Stimulated activated CD4-positive, alpha-beta T cell treated with anti-CD3 and anti-CD28 coated beads, Interleukin-1b, Interleukin-23, amount 100 ng/mL, for 1 hour (primary cell): ENCODE results near the gene ANKS1B.
"Not testable (repeated sequence)": the region's sequence is repeated elsewhere in the genome, so short reads cannot be mapped to it uniquely, and the experiment has no call there.

ENCODE experiments used
- DNase-seq, 2 donors: peaks; one replicate each; pipeline ENCODE4 v3.0.0-alpha.2; 2020; ENCODE audit warnings: low read depth in 2 of 2

ANKS1B gene

DNA sequence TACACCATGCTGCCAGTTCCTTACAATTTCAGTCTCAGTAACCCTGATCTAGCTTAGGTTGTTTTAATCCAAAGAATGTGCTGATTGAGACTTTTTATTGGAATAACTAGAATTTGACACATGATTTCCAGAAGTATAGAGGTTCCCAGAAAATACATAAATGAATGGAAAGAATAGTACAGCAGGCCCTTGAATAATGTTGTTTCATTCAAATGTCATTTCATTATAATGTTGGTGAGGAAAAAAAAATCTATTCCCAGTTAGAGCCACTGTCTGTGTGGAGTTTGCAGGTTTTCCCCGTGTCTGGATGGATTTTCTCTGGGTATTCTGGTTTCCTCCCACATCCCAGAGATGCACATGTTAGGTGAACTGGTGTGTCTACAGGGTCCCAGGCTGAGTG lies 610.7 kb downstream of the ANKS1B start:
- DNase-seq: no peak

DNA sequence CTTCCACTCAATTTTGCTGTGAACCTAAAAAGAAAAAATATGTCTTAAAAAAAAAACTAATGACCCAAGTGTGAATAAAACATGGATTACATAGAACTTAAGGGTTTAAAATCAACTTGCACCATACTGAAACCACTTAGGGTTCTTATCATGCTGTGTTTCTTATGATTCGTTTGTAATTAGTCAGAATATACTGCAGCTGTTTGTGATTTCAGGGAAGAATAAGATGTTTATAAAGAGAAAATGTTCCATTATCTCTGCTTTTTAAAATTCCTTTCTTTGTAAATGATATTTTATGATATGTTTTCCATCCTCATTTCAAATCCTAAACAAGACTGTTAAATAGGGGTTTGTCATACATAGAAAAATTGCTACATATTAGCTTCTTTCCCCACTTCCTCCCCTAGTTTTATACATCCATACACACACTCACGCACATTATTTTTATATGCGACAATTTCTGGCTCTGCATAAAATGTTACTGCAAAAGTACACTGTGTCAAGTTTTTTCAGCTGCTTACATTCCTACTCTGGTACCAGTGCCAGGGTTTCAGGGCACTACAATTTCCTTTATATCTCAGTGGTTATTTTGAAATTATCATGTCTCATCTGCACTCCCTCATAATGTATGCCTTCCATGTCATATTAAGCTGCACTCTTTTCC lies 612.3 kb downstream of the ANKS1B start:
- DNase-seq: no peak

DNA sequence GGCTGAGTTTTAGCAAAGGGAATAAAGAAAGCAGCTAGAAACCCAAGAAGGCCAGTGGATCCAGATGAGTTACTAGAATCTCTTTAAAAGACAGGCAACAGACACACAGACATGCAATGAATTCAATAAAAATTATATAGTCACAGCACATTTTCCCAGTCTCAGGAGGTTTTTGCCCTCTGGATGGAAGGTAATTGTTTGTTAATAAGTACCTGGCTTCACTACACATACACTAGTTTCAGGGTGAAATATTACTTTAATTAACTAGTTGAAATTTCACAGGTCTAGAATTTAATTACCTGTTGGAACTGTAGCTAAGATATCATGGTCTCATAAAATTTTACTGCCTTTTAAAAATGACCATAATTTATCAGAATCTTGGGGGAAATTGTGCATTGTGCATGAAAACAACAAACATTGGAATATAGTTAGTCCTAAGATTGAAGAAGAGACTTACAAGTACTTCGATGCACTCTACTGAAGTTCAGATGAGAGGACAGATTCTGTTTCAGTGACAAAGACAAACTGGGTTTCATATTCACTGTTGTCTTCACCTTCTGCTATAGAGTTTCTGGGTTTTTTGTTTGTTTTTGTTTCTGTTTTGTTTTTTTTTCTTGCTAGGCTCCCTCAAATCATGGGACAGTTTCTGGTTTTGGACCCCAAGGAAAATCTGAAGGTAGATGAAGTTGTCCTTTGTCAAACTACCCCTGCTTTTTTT lies 614.2 kb downstream of the ANKS1B start:
- DNase-seq: no peak

DNA sequence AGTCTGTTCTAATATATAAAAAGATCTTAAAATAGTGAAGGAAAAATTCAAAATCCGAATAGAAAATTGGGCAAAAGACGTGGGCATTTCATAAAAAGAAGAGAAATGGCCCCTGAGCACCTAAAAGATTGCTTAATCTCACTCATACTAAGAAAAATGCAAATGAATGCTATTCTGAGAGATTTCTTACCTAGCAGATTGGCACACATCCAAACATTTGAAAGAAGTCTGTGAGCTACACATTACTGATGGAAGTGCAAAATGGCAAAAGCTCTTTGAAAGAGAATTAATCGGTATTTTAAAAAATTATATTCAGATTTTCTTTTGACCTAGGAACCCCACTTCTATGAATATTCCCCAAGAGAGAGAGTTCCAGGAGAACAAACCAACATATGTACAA lies 617.6 kb downstream of the ANKS1B start:
- DNase-seq: no peak

DNA sequence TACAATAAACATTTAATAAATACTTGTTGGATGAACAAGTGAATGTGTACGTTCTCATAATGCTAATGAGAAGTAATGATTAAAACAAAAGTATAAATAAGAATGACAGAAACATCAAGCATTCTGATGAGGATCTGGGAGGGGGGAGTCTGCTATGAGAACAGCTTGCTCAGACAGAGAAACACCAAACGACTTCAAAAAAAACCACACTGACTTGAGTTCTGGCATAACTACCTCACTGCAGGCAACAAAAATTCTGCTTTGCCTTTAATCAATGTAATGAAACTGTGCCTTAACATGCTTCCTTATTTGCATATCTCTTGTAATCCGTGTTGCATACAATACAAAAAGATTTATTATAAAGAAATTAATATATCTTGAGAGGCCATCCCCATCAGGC lies 632.5 kb downstream of the ANKS1B start:
- DNase-seq: no peak

DNA sequence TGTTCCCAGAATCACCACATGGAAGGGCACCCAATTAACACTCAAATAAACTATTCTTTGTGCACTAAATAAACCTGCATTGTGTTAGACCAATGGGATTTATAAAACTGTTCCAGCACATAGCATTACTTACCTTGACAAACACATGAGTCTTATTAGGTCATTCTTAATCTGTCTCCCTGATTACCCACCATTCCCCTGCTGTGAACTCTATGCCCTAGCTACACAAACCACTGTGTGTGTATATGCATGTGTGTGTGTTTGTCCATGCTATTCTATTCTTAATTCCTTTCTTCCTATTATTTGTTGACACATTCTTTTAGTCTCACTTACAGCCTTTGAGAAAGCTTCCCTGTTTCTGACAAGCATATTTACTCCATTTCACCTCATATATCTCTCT lies 640.8 kb downstream of the ANKS1B start:
- no peak for DNase-seq

DNA sequence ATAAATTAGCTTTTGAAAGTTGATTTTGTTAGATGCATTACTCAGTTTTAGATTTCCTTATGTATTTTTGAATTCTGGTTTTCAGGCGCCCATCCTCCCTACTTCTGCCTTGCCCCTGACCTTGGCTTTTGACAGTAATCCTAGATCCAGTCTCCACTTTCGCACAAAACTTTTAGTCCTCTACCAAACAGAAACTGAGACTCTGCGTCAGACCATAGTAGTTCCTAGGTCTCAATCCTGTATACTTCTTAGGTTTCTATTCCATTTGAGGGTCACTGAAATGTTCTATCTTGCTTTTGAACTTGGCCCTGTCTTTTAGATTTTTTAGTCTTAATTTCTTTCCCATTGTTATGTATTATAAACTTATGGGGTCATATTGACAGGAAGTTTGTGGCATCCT lies 645.1 kb downstream of the ANKS1B start:
- no peak for DNase-seq

DNA sequence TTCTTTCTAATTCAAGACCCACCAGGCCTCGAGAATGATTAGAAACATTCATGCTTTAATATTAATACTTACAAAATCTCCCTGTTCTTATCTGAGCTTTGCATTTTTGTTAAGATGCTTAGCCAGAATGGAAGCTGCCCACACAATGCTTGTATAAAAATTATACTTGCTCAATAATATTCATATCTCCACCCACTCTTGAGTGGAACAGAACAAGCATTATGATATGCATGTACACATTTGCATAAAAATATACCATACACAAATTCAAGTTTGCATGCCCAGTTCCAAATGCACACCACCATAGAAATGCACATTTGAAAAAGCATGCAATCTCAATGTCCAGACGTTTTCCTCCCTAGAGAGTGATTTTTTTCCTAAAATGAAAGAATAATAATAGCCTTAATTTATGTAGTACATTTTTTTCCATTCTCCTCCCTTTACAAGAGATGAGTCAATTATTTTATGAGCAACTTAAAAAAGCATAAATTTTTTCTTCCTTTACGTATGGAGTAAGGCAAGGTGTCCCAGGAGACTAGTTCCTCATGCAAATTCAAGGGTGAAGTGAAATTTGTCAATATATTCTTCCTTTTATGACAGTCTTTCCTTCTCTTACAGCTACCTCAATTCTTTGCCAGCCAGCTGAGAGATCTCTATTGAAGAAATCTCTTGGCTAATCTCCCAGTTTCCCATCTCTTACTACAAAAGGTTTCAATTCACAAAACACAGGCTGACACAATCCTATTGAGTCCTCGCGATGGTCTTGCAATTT lies 650.3 kb downstream of the ANKS1B start:
- DNase-seq: no peak

DNA sequence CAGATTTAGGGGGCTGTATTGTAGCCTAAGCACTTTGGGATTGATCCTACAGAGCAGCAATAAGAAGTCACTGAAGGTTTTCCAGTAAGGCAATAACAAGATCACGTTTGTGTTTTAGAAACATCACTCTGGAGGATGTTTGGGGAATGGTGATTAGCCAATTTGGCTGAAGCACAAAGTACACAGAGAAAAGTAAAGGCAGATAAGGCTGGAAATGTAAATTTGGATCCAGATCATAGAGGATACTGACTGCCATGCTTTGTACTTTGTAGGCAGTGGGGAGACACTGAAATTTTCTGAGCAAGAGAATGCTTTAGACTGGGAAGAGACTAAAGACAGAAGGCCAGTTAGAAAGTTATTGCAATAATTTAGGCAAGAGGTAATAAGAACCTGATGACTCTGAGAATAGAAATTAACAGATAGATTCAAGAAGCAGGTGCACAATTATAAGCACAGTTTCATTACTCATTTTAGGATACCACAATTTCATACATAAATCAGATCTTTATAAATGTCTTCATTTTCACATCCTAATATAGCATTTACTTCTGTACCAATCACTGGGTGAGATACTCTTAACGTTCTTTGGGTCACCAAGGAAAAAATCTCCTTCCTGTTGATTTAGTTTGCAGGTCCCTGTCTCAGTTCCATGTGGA lies 651.7 kb downstream of the ANKS1B start:
- DNase-seq: no peak

DNA sequence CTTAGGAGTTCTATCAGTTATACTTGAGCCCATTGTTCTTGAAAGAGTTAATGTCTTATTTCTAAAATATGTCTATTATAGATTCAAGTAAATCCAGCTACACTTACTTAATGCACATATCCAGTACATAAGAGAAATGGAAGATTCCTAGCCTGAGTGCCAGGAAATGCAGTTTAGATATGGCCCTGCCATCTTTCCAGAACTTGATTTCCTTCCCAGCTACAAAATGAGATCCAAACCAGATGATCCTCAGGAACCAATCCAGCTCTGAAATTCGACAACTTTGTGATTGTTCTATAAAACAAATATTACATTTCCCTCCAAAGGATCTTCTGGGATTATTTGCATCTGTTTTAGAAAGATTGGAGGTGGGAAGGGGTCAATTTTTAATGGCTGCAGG lies 654.5 kb downstream of the ANKS1B start:
- DNase-seq: no peak

DNA sequence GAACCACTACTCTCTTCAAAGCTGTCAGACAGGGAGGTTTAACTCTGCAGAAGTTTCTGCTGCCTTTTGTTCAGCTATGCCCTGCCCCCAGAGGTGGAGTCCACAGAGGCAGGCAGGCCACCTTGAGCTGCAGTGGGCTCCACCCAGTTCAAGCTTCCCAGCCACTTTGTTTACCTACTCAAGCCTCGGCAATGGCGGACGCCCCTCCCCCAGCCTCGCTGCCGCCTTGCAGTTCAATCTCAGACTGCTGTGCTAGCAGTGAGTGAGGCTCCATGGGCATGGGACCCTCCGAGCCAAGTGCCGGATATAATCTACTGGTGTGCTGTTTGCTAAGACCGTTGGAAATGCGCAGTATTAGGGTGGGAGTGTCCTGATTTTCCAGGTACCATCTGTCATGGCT lies 663.5 kb downstream of the ANKS1B start:
- DNase-seq: not testable (repeated sequence)

DNA sequence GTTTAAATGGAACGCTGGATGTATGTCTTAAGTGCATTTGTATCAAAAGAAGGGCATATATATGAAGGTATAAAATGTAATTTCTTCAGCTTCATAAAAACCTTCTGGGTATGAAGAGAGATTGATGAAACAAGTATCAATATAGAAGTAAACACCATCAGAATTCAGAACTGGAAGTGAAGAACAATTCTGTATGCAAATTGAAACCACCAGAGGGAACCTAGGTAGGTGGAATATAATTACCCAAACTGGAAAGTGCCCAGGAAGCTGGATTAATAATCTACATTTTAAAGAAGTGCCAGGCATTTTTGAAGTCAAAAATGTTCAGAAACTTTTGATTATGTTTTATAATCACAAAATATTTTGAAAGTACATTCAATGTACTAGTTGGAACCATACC lies 673.4 kb downstream of the ANKS1B start:
- no peak for DNase-seq

DNA sequence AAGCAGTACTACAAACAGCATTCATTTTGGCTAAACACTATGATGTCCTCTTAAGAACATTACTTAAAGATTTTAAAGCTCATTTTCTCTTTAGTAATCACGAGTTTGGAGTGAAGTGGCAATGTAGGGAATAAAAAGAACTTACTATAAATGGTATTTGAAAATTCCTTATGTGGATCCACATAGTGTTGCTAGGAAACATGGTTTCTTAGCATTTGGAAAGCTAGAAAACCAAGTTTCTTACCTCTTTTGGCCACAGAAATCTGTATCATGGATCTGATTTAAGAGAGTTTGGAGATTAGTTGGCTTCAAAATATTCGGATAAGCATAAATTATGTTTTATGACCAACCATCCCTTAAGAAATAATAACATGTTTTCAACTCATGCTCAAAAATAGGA lies 674.9 kb downstream of the ANKS1B start:
- DNase-seq: no peak

DNA sequence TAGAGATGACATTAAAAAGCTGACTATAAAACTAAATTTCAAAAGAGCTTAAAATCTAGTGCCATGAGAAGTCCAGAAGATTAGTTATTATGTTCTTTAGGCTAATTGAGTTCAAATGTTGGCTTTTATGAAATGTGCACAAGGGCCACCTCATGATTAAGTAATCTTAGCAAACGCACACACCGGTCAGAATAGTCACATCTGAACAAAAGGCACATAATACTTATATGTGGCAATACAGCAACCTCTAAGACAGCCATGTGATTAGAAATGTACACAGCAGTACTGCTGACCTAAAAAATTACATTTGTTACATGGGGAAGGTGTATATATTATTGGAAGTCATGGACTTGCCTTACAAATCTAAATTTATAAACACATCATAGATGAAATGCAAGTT lies 681.9 kb downstream of the ANKS1B start:
- DNase-seq: no peak

DNA sequence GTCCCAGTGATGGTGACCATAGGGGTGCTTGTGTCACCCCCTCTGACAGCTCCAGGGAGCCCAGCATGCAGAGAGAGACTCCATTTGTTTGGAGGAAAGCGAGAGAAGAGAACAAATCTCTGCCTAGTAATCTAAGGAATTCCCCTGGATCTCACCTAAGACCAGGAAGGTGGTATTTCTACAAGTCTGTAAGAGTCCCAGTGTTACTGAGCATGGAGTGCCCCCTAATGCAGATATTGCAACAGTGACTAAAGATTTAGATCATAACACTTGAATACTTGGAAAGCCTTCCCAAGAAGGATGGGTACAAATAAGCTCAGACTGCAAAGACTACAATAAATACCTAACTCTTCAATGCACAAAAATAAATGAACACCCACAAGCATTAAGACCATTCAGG lies 697.6 kb downstream of the ANKS1B start:
- DNase-seq: no peak

DNA sequence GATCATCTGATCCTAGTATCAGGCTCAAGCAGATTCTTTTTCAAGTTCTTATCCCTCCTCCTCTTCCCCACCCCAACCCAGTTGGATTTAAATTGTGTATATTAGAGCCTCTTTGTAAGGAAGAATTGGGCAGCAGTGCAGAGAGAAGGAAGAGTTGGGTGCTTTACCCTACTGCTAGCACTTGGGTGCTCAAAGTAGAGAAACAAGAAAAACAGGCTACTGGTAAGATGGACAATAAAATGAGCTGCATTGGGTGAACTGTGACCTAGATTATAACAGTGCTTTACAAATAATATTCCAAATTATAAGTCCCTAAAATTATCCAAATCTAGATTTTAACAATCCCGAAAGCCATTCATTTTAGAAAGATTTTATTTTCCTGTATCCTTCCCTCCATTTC lies 700.6 kb downstream of the ANKS1B start:
- no peak for DNase-seq

DNA sequence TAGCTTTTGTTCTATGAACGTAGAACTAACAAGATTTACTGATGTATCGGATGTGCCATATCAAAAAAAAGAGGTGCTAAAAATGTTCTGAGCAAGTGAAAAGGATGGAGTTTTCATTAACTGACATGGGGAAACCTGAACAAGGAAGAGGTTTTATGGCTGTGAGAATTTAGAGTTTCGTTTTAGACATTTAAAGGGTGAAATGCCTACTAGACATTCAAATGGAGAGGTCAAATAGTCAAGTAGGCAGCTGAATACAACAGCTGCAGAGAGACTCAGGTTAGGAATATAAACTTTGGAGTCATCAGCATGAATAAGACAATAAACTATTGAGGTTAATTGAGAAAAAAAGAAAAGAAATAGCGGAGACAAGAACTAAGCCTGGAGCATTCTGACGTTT lies 702.1 kb downstream of the ANKS1B start:
- DNase-seq: no peak

DNA sequence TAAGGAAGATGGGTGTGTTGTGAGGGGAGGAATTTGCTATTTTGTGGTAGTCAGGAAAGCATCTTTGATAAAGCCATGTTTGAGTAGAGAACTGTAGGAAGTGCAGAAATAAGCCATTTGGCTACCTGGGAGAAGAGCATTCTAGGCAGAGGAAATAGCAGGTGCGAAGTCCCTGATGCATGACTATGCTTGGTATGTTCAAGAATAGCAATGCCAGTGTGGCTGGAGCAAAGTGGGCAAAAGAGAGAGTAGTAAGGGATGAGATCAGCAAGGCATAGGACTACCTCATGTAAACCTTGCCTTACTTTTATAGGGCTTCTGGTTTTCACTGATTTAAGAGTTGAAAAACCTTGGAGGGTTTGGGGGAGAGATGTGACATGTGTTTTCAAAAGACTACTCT lies 702.6 kb downstream of the ANKS1B start:
- DNase-seq: no peak

DNA sequence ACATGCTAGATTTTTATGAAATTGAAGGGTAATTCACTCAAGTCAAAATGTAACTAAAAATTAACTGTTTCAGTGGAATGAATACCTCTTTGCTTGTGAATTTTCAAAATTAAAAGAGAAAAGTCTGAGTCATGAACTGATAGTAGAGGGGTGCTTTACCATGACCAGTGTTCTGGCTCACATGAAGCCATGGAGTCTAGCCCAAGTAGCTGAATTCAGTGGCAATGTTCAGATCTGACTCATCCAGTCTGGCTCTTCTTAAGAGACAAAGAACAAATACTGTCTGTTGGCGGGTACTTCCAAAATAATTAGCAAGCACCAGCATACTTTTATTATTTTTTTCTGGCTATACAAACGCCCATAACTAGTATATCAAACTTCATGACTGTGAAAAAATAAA lies 703.5 kb downstream of the ANKS1B start:
- no peak for DNase-seq

DNA sequence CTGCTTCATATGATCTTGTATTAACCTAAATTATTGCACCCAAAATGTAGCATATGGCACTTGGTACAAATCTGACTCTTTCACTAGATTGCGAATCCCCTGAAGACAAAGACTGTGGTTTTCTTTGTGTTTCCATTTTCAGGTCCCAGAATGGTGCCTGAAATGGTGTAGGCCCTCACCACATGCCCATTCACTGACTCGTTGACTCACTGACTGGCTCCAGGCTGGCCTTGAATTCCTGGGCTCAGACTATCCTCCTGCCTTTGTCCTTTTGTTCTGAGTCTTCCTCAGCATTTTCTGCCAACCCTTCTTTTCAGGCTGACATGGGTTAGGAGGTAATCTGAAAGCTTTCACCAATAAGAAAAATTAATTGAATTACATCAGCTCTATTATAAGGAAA lies 705.8 kb downstream of the ANKS1B start:
- DNase-seq: no peak

DNA sequence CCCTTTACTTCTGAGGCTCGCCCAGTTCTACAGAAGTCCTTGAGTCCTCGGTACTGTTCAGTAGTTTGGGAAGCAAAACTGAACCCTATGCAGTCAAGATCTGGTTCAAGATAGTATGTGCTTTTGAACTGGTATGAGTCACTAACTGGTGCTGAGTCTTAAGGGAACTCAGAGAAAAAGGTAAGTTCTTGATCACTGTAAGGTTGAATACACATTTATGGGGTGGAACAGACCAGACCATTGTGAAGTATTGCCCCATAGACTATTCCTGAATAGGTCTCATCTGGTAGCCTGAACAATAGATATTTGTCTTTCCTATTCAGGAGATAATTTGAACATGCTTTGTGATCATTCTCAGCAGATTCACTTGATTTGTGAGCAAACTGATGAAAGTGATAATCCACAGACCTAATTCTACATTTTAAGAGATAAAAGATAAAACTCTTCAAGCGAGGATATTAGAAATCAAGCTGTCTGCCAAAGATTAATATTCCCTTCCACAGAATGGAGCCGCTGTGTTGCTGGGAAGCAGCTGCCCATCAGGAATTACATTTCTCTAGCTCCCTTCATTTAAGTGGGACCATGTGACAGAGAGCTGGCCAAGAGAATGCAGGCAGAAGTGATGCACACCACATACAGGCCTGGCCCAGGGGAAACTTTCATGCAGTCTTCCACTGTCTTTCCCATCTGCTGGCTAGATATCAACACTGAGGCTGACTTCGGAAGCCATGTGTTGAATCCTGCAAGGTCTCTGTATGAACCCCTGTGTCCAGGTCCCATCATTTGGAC lies 707.0 kb downstream of the ANKS1B start:
- no peak for DNase-seq

DNA sequence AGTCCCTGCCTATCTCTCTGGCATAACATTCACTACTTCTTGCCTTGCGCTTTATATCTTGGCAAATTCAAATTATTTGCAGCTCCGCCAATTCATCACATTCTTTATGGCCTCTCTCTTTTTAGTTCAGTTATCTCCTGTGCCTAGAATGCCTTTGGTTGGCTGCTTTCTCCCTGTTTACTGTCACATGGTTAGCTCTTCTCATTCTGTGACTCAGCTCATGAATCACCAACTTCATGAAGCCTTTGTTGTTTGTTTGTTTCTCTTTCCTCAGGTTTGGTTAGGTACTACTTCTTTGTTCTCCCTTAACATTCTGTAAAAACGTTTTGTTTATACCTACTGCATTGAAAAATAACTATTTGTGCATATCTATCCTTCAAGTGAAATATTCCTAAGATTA lies 713.7 kb downstream of the ANKS1B start:
- no peak for DNase-seq
